Naive thymus-derived CD4-positive, alpha-beta T cell (primary cell): ENCODE data around the gene ANXA2. TPM values are rescaled to one million over a fixed set of nuclear protein-coding genes. Genes with fewer than 3 reads are reported as not detected.
"Not testable (repeated sequence)": the region's sequence is repeated elsewhere in the genome, so short reads cannot be mapped to it uniquely, and the experiment has no call there.

Experiments used
- ATAC-seq: fragments of 150-1000 bp; cut with Tn5 transposase; 2 replicates; pipeline ENCODE4 v1.10.0; 2021; ENCODE audit warnings: mild to moderate bottlenecking, moderate library complexity
- CTCF ChIA-PET: fragments of 350-600 bp; sonication (Branson Sonifier 250); formaldehyde crosslinking; loops from one replicate; lab custom pipeline; 2021; ENCODE audit warnings: antibody characterized with exemption; lab: Charles Lee
- POLR2A ChIA-PET: fragments of 350-600 bp; sonication (Branson Sonifier 250); formaldehyde crosslinking; loops from one replicate; lab custom pipeline; 2021; ENCODE audit warnings: antibody characterized with exemption, inconsistent platforms; lab: Charles Lee
- DNase-seq, 9 donors: peaks; one replicate each; pipeline versions ENCODE4 v3.0.0 to v3.0.0-alpha.2; 2020 to 2022; ENCODE audit warnings: mixed read lengths in 1 of 9
- H3K27ac ChIP-seq: one replicate; pipeline ENCODE4 v1.7.0; 2013; ENCODE audit warnings: mild to moderate bottlenecking, low read depth, low read length, moderate library complexity
- H3K27me3 ChIP-seq, 2 donors: one replicate each; pipeline ENCODE4 v1.7.0; 2013; ENCODE audit warnings: low read length in 2 of 2, mild to moderate bottlenecking in 2 of 2, moderate library complexity in 2 of 2; ENCODE audit not compliant: control insufficient read depth in 2 of 2, insufficient read depth in 2 of 2
- H3K36me3 ChIP-seq, 3 experiments: 1 replicate in 2 of 3; 2 replicates in 1 of 3; pipeline ENCODE4 v1.7.0; 2013; ENCODE audit warnings: low read length in 3 of 3, mild to moderate bottlenecking in 3 of 3, moderate library complexity in 1 of 3; ENCODE audit not compliant: insufficient read depth in 3 of 3, control insufficient read depth in 2 of 3
- H3K4me1 ChIP-seq, 2 donors: one replicate each; pipeline ENCODE4 v1.7.0; 2013; ENCODE audit warnings: low read length in 2 of 2, mild to moderate bottlenecking in 2 of 2, moderate library complexity in 1 of 2; ENCODE audit not compliant: control insufficient read depth in 2 of 2, insufficient read depth in 2 of 2
- H3K4me3 ChIP-seq: 2 replicates; pipeline ENCODE4 v1.7.0; 2013; ENCODE audit warnings: mild to moderate bottlenecking, low read length
- H3K9me3 ChIP-seq, 3 experiments: 1 replicate in 2 of 3; 2 replicates in 1 of 3; pipeline ENCODE4 v1.7.0; 2013; ENCODE audit warnings: low read length in 3 of 3; ENCODE audit not compliant: control insufficient read depth in 2 of 3
- H3K27ac Mint-ChIP-seq, 9 donors: one replicate each; pipeline ENCODE4 v1.8.0; 2020 to 2022; ENCODE audit warnings: mixed read lengths in 9 of 9, mild to moderate bottlenecking in 8 of 9, moderate library complexity in 5 of 9, inconsistent platforms in 2 of 9
- H3K27me3 Mint-ChIP-seq, 5 donors: one replicate each; pipeline ENCODE4 v1.8.0; 2021 to 2022; ENCODE audit warnings: mixed read lengths in 5 of 5, mild to moderate bottlenecking in 1 of 5
- H3K36me3 Mint-ChIP-seq, 5 donors: one replicate each; pipeline ENCODE4 v1.8.0; 2020 to 2022; ENCODE audit warnings: mixed read lengths in 5 of 5, mild to moderate bottlenecking in 3 of 5, inconsistent platforms in 1 of 5
- H3K4me1 Mint-ChIP-seq, 7 donors: one replicate each; pipeline ENCODE4 v1.8.0; 2020 to 2022; ENCODE audit warnings: mixed read lengths in 7 of 7, mild to moderate bottlenecking in 3 of 7, inconsistent platforms in 1 of 7
- H3K4me3 Mint-ChIP-seq, 10 donors: one replicate each; pipeline ENCODE4 v1.8.0; 2020 to 2022; ENCODE audit warnings: mild to moderate bottlenecking in 10 of 10, mixed read lengths in 10 of 10, moderate library complexity in 6 of 10, inconsistent platforms in 2 of 10
- H3K9me3 Mint-ChIP-seq, 11 donors: one replicate each; pipeline ENCODE4 v1.8.0; 2020 to 2022; ENCODE audit warnings: mixed read lengths in 11 of 11, mild to moderate bottlenecking in 4 of 11, inconsistent platforms in 1 of 11, moderate library complexity in 1 of 11
- intact Hi-C, 2 donors: fragments of 100-400 bp; cut with micrococcal nuclease; formaldehyde crosslinking; loops; one replicate each; pipeline ENCODE4 v1.15.1; 2023
- polyA plus RNA-seq, 2 donors: library from polyadenylated mRNA; unstranded; fragments of 300-500 nt; fragmentation: Illumina TruSeq; gene quantifications; one replicate each; pipeline ENCODE4 v1.2.3, GENCODE V29; 2021
- total RNA-seq, 6 experiments: library from RNA in 5 of 6; stranded (reverse) in 5 of 6; gene quantifications; 1 replicate in 5 of 6; 2 replicates in 1 of 6; pipeline ENCODE4 v1.2.3 and lab custom pipeline; 2021 to 2026

The ANXA2 gene
- total and polyA plus RNA-seq, 7 experiments from 2014 or later = 25.5 to 377 (median 36.6) TPM

DNA sequence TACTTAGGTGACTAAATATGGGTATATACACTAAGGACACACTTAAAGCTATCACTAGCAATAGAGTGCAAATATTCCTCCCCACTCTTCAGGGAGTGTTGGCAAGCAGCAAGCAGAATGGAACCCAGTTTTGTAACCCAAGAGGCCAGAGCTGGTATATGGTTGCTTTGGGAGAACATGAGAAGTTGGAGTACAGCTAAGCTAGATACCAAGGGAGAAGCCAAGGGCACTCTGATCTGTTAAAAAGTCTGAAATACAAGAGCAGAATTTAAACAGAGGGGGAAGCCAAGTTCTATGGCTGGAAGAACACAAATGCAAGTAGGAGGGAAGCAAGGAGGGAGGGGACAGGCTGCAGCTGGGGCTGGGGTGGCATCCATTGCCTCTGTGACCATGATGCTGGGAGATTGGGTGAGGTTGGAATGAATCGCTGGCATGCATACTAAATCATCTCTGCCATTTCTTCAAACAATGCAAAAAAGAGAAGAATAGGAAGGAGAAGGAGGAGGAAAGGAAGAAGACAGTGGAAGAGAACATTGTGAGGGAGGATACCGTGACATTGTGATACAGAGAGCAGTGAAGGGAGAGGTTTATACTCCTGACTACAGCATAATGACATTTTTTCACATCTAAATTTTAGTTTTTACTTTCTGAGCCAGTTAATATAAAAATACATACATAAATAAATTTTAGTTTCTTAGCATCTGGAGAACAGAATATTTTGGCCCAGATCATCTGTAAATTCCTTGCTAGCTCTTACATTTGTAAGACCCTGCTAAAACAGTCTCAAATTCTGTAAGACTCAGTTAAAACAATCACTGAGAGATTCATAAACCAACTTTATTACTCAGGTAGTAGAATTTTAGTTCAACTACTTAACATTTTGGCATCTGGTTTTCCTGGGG is 9.0 kb upstream of the ANXA2 start:
- intact Hi-C loops = no loop called here
- POLR2A ChIA-PET = interaction anchor here (0.6 to 1.2 kb wide), 2 partner anchors 9 to 71 kb away, joined by 3 read pairs; partner anchors contain the start of gene ANXA2
- no peak overlapping the region for H3K4me3 ChIP-seq
- DNase-seq (no peak), ATAC-seq (no peak)
- H3K9me3 ChIP-seq = no peaks in the 10 kb centered on the region
- CTCF ChIA-PET = interaction anchor here (0.6 to 1.1 kb wide), 3 partner anchors 47 to 178 kb away, joined by 3 to 5 read pairs (median 3); no protein-coding TSS in a partner anchor
- Mint-ChIP-seq H3K36me3 (peaks cover 0 to 13% (median 0%) of the 10 kb centered on the region in 5 donors), H3K4me1 (peaks cover 8 to 14% (median 9%) of the 10 kb centered on the region in 7 donors), H3K9me3 (peaks cover 0 to 6% (median 0%) of the 10 kb centered on the region in 11 donors), H3K4me3 (no peak overlapping the region), H3K27ac (no peak overlapping the region), H3K27me3 (peaks cover 0 to 17% (median 0%) of the 10 kb centered on the region in 5 donors)
- no peaks in the 10 kb centered on the region for H3K27me3 ChIP-seq
- H3K27ac ChIP-seq = no peak overlapping the region
- peaks cover 5 to 18% of the 10 kb centered on the region in 2 donors for H3K4me1 ChIP-seq
- no peaks in the 10 kb centered on the region for H3K36me3 ChIP-seq

DNA sequence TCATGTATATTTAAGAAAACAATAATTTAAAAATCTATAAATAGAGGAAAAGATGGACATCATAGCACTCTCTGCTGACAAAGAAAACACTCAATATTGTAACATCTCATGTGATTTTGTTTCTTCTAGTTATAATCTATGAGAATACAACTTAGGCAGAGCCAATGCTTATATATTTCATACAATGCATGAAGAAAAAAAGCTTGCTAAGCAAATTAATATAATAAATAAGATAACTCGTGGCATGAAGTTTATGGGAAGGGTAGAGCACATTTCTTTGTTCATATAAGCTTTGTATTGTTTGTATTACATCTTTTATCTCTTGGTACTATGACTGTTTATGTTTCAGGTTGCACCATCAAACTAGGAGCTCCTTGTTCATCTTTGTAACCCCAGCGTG is 7.6 kb upstream of the ANXA2 start:
- Histone ChIP-seq H3K36me3 (no peaks in the 10 kb centered on the region), H3K4me1 (peaks cover 5 to 18% of the 10 kb centered on the region in 2 donors), H3K27me3 (no peaks in the 10 kb centered on the region), H3K27ac (no peak overlapping the region), H3K9me3 (no peaks in the 10 kb centered on the region), H3K4me3 (no peak overlapping the region)
- DNase-seq = no peak
- H3K4me1 Mint-ChIP-seq = peaks cover 8 to 20% (median 9%) of the 10 kb centered on the region in 7 donors
- CTCF ChIA-PET = no interaction called here
- POLR2A ChIA-PET = interaction anchor here (1.2 kb wide), 1 partner anchor 10 kb away, joined by 3 read pairs; no protein-coding TSS in a partner anchor
- H3K4me3 Mint-ChIP-seq = no peak overlapping the region
- peaks cover 0 to 6% (median 0%) of the 10 kb centered on the region in 11 donors for H3K9me3 Mint-ChIP-seq
- intact Hi-C loops = no loop called here
- no peak for ATAC-seq
- peaks cover 0 to 17% (median 0%) of the 10 kb centered on the region in 5 donors for H3K27me3 Mint-ChIP-seq
- no peak overlapping the region for H3K27ac Mint-ChIP-seq
- peaks cover 0 to 13% (median 0%) of the 10 kb centered on the region in 5 donors for H3K36me3 Mint-ChIP-seq

DNA sequence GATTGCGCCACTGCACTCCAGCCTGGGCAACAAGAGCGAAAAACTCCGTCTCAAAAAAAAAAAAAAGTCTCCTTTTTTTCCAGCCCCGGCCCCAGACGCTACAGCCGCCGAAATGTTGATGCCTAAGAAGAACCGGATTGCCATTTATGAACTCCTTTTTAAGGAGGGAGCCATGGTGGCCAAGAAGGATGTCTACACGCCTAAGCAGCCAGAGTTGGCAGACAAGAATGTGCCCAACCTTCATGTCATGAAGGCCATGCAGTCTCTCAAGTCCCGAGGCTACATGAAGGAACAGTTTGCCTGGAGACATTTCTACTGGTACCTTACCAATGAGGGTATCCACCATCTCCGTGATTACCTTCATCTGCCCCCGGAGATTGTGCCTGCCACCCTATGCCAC is 6.6 kb upstream of the ANXA2 start:
- H3K27ac ChIP-seq, H3K27me3 ChIP-seq, H3K27ac Mint-ChIP-seq, intact Hi-C loops, ATAC-seq, H3K36me3 ChIP-seq, H3K9me3 ChIP-seq, H3K4me3 ChIP-seq, H3K9me3 Mint-ChIP-seq, H3K4me3 Mint-ChIP-seq, DNase-seq, POLR2A ChIA-PET: not testable (repeated sequence)
- Mint-ChIP-seq H3K4me1 (peaks cover 10 to 29% (median 12%) of the 10 kb centered on the region in 7 donors), H3K36me3 (peaks cover 0 to 13% (median 0%) of the 10 kb centered on the region in 5 donors), H3K27me3 (peaks cover 0 to 17% (median 0%) of the 10 kb centered on the region in 5 donors)
- H3K4me1 ChIP-seq = peaks cover 6 to 17% of the 10 kb centered on the region in 2 donors
- CTCF ChIA-PET = interaction anchor here (1.1 kb wide), 1 partner anchor 45 kb away, joined by 3 read pairs; no protein-coding TSS in a partner anchor

DNA sequence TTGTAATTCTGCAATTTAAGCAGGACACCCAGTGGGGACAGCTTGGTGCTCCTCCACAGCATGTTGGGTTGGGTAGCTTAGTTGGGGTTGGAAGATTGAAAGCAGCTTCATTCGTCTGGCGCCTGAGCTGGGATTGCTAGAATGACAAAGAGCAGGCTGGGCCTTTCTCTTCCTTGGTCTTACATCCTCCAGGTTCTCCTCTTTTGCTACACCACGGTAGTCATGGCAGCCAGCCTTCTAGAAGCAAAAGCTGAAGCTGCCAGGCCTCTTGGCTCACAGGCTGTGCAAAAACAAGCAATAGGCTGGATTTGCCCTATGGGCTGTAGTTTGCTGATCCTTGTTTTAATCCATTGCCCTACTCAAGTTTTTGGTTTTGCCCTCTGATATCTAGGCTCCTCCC is 3.2 kb upstream of the ANXA2 start:
- ATAC-seq = no peak
- H3K36me3 ChIP-seq = no peaks in the 10 kb centered on the region
- H3K36me3 Mint-ChIP-seq = peaks cover 0 to 13% (median 0%) of the 10 kb centered on the region in 5 donors
- H3K27me3 Mint-ChIP-seq = peaks cover 0 to 16% (median 0%) of the 10 kb centered on the region in 5 donors
- no peak overlapping the region for H3K4me3 Mint-ChIP-seq
- H3K9me3 ChIP-seq = no peaks in the 10 kb centered on the region
- H3K27me3 ChIP-seq = no peaks in the 10 kb centered on the region
- H3K4me1 Mint-ChIP-seq = peaks cover 10 to 39% (median 26%) of the 10 kb centered on the region in 7 donors
- no peak for DNase-seq
- H3K27ac ChIP-seq = no peak overlapping the region
- peaks cover 6 to 17% of the 10 kb centered on the region in 2 donors for H3K4me1 ChIP-seq
- H3K27ac Mint-ChIP-seq = peak overlapping the region in 7 of 9 donors; percentile 32 to 91 (median 56)
- CTCF ChIA-PET = no interaction called here
- H3K4me3 ChIP-seq = no peak overlapping the region
- POLR2A ChIA-PET = interaction anchor here (0.5 to 0.7 kb wide), 2 partner anchors 15 to 43 kb away, joined by 3 read pairs; no protein-coding TSS in a partner anchor
- H3K9me3 Mint-ChIP-seq = peaks cover 0 to 7% (median 0%) of the 10 kb centered on the region in 11 donors
- intact Hi-C loops = no loop called here

DNA sequence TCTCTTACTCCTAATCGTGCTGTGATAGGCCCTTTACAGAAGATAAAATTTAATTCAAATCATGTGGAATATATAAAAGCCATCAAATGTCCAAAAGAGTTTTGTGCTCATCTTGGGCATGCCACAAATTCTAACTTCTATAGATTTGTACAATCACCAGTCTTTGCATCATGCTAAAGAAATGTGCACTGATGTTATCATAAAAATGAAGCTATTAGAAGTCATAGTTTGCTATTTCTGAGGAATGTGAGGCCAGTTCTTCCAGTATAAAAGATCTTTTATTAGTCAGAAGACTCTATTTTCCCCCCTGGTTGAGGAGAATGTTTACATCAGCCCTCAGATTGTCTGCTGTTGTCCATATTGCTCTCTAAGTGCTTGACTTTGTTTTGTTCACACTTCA is 2.1 kb upstream of the ANXA2 start:
- peaks cover 0 to 7% (median 0%) of the 10 kb centered on the region in 11 donors for H3K9me3 Mint-ChIP-seq
- H3K4me1 Mint-ChIP-seq = peaks cover 10 to 48% (median 29%) of the 10 kb centered on the region in 7 donors
- ATAC-seq (no peak), DNase-seq (no peak)
- Histone ChIP-seq H3K27ac (no peak overlapping the region), H3K4me3 (no peak overlapping the region), H3K36me3 (no peaks in the 10 kb centered on the region), H3K4me1 (peaks cover 6 to 22% of the 10 kb centered on the region in 2 donors), H3K27me3 (no peaks in the 10 kb centered on the region), H3K9me3 (no peaks in the 10 kb centered on the region)
- H3K36me3 Mint-ChIP-seq = peaks cover 0 to 19% (median 0%) of the 10 kb centered on the region in 5 donors
- H3K4me3 Mint-ChIP-seq = peak overlapping the region in 4 of 10 donors; percentile 19 to 88 (median 85)
- intact Hi-C loops = loop anchor here (1.0 to 5.0 kb wide), 7 partner anchors 8 to 1413 kb away; partner anchors contain the start of gene RNF111 (in 1 of the 2)
- peak overlapping the region in 6 of 9 donors; percentile 91 to 98 (median 96) for H3K27ac Mint-ChIP-seq
- peaks cover 0 to 16% (median 0%) of the 10 kb centered on the region in 5 donors for H3K27me3 Mint-ChIP-seq
- POLR2A ChIA-PET = interaction anchor here (0.6 to 2.3 kb wide), 3 partner anchors 9 to 24 kb away, joined by 3 to 17 read pairs (median 5); no protein-coding TSS in a partner anchor
- CTCF ChIA-PET = interaction anchor here (1.2 kb wide), 1 partner anchor 9 kb away, joined by 4 read pairs; no protein-coding TSS in a partner anchor
